ENCODE results near the gene TGM3.

TGM3 gene

GRCh38 chr20:2373098-2373497 lies 77.3 kb downstream of the TGM3 start:
- no peaks in the 10 kb centered on the region; the same call in 1 of the 2 replicates for H3K27me3 ChIP-seq (ENCODE audit: insufficient read depth, low read length)
- H3F3A ChIP-seq (ENCODE audit: insufficient read depth, low read length): no peaks in the 10 kb centered on the region
- no peaks in the 10 kb centered on the region for H3K36me3 ChIP-seq (ENCODE audit: insufficient read depth, low read length)
- no peaks in the 10 kb centered on the region for H3K9me3 ChIP-seq (ENCODE audit: low read length)
- TF ChIP-seq, protein P1, sequence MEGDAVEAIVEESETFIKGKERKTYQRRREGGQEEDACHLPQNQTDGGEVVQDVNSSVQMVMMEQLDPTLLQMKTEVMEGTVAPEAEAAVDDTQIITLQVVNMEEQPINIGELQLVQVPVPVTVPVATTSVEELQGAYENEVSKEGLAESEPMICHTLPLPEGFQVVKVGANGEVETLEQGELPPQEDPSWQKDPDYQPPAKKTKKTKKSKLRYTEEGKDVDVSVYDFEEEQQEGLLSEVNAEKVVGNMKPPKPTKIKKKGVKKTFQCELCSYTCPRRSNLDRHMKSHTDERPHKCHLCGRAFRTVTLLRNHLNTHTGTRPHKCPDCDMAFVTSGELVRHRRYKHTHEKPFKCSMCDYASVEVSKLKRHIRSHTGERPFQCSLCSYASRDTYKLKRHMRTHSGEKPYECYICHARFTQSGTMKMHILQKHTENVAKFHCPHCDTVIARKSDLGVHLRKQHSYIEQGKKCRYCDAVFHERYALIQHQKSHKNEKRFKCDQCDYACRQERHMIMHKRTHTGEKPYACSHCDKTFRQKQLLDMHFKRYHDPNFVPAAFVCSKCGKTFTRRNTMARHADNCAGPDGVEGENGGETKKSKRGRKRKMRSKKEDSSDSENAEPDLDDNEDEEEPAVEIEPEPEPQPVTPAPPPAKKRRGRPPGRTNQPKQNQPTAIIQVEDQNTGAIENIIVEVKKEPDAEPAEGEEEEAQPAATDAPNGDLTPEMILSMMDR (IDR thresholded peaks at IDR 0.05; ENCODE audit: low read length): no peak
- TF ChIP-seq EZH2 (IDR thresholded peaks at IDR 0.05; ENCODE audit: borderline replicate concordance, low read length): no peak
- H3K4me3 ChIP-seq (ENCODE audit: low read depth, low read length, poor library complexity, severe bottlenecking): no peak overlapping the region
- no peak overlapping the region for H3K4me2 ChIP-seq (ENCODE audit: low read length)
- H3K9ac ChIP-seq (ENCODE audit: low read length): no peak overlapping the region
- H3K9me2 ChIP-seq (ENCODE audit: low read depth, low read length): no peaks in the 10 kb centered on the region
- H3K27ac ChIP-seq (ENCODE audit: low read depth, low read length, poor library complexity, severe bottlenecking): no peak overlapping the region
- no peaks in the 10 kb centered on the region for H3K79me2 ChIP-seq (ENCODE audit: insufficient read depth, low read length)
- H4K20me1 ChIP-seq (ENCODE audit: insufficient read depth, low read length): no peaks in the 10 kb centered on the region
- no peak overlapping the region for H2AFZ ChIP-seq (ENCODE audit: low read length)
- no peaks in the 10 kb centered on the region for H3K4me1 ChIP-seq (ENCODE audit: insufficient read depth, low read length, severe bottlenecking)

GRCh38 chr20:2374346-2375125 lies 78.7 kb downstream of the TGM3 start:
- H3K9ac ChIP-seq (ENCODE audit: low read length): no peak overlapping the region
- no peaks in the 10 kb centered on the region for H3K4me1 ChIP-seq (ENCODE audit: insufficient read depth, low read length, severe bottlenecking)
- no peaks in the 10 kb centered on the region for H3K36me3 ChIP-seq (ENCODE audit: insufficient read depth, low read length)
- H3K27ac ChIP-seq (ENCODE audit: low read depth, low read length, poor library complexity, severe bottlenecking): no peak overlapping the region
- no peak overlapping the region for H2AFZ ChIP-seq (ENCODE audit: low read length)
- TF ChIP-seq EZH2 (IDR thresholded peaks at IDR 0.05; ENCODE audit: borderline replicate concordance, low read length): no peak
- TF ChIP-seq, protein P1 (IDR thresholded peaks at IDR 0.05; ENCODE audit: low read length): no peak
- H4K20me1 ChIP-seq (ENCODE audit: insufficient read depth, low read length): no peaks in the 10 kb centered on the region
- H3K4me2 ChIP-seq (ENCODE audit: low read length): no peak overlapping the region
- H3K9me3 ChIP-seq (ENCODE audit: low read length): no peaks in the 10 kb centered on the region
- no peaks in the 10 kb centered on the region for H3K79me2 ChIP-seq (ENCODE audit: insufficient read depth, low read length)
- no peak overlapping the region for H3K4me3 ChIP-seq (ENCODE audit: low read depth, low read length, poor library complexity, severe bottlenecking)
- H3K9me2 ChIP-seq (ENCODE audit: low read depth, low read length): no peaks in the 10 kb centered on the region
- H3F3A ChIP-seq (ENCODE audit: insufficient read depth, low read length): no peaks in the 10 kb centered on the region
- H3K27me3 ChIP-seq (ENCODE audit: insufficient read depth, low read length): no peaks in the 10 kb centered on the region

DNA sequence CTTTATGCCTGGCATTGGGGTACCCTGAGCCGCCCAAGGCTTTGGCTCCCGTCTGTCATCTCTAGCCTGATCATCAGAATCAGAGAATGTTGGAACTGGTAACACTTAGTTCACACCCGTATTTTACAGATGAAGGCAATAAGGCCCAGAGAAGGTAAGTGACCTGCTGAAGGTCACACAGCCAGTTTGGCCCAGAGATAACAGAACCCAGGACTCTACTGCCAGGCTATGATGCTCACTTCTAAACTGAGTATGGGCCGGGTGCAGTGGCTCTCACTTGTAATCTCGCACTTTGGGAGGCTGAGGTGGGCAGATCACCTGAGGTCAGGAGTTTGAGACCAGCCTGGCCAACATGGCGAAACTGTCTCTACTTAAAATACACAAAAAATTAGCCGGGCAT lies 83.1 kb downstream of the TGM3 start:
- no peaks in the 10 kb centered on the region for H3K4me1 ChIP-seq (ENCODE audit: insufficient read depth, low read length, severe bottlenecking)
- no peaks in the 10 kb centered on the region for H3K36me3 ChIP-seq (ENCODE audit: insufficient read depth, low read length)
- TF ChIP-seq EZH2 (IDR thresholded peaks at IDR 0.05; ENCODE audit: borderline replicate concordance, low read length): no peak
- TF ChIP-seq, protein P1 (IDR thresholded peaks at IDR 0.05; ENCODE audit: low read length): no peak
- no peaks in the 10 kb centered on the region for H3K9me2 ChIP-seq (ENCODE audit: low read depth, low read length)
- no peaks in the 10 kb centered on the region for H3K79me2 ChIP-seq (ENCODE audit: insufficient read depth, low read length)
- H2AFZ ChIP-seq (ENCODE audit: low read length): no peak overlapping the region
- H3K9me3 ChIP-seq (ENCODE audit: low read length): no peaks in the 10 kb centered on the region
- H3K9ac ChIP-seq (ENCODE audit: low read length): no peak overlapping the region
- H3F3A ChIP-seq (ENCODE audit: insufficient read depth, low read length): no peaks in the 10 kb centered on the region
- H3K4me3 ChIP-seq (ENCODE audit: low read depth, low read length, poor library complexity, severe bottlenecking): no peak overlapping the region
- H4K20me1 ChIP-seq (ENCODE audit: insufficient read depth, low read length): no peaks in the 10 kb centered on the region
- no peak overlapping the region for H3K27ac ChIP-seq (ENCODE audit: low read depth, low read length, poor library complexity, severe bottlenecking)
- H3K4me2 ChIP-seq (ENCODE audit: low read length): no peak overlapping the region
- H3K27me3 ChIP-seq (ENCODE audit: insufficient read depth, low read length): no peaks in the 10 kb centered on the region
